HG02642 (cell line): ENCODE measurements around the gene UBAP2L.

Experiments used
- ATAC-seq: cut with Tn5 transposase; IDR thresholded peaks from one replicate; pipeline ENCODE4 v1.9.1; 2021; ENCODE audit warnings: mild to moderate bottlenecking; ENCODE audit not compliant: unreplicated experiment, poor library complexity

UBAP2L gene

GRCh38 chr1:154220071-154220969, at the start of gene UBAP2L:
Gene UBAP2L (plus strand): TSS chr1:154220955. CDS start chr1:154225124, 4,169 bp downstream.
- ATAC-seq, result peak; percentile 94

- ATAC-seq, result no peak
Measured at GRCh38 chr1:154171223-154171583, 49.6 kb upstream of the UBAP2L start.

GRCh38 chr1:154171880-154172279, 48.9 kb upstream of the UBAP2L start:
- no peak for ATAC-seq

GRCh38 chr1:154174654-154175053, 46.1 kb upstream of the UBAP2L start:
- ATAC-seq, result no peak

GRCh38 chr1:154176337-154176736, 44.4 kb upstream of the UBAP2L start:
- ATAC-seq, result no peak

GRCh38 chr1:154178013-154178412, 42.7 kb upstream of the UBAP2L start:
- ATAC-seq, result no peak

- no peak for ATAC-seq
Measured at GRCh38 chr1:154178911-154179811, 41.6 kb upstream of the UBAP2L start.

- no peak for ATAC-seq
Measured at GRCh38 chr1:154179946-154180687, 40.6 kb upstream of the UBAP2L start.

- no peak for ATAC-seq
Measured at GRCh38 chr1:154181944-154182343, 38.8 kb upstream of the UBAP2L start.

GRCh38 chr1:154182344-154183045, 38.3 kb upstream of the UBAP2L start:
- peak; percentile 57 for ATAC-seq

GRCh38 chr1:154183046-154183915, 37.5 kb upstream of the UBAP2L start:
- peak; percentile 82 for ATAC-seq

GRCh38 chr1:154186177-154186576, 34.6 kb upstream of the UBAP2L start:
- ATAC-seq, result no peak

GRCh38 chr1:154186852-154187501, 33.8 kb upstream of the UBAP2L start:
- ATAC-seq, result no peak

- ATAC-seq, result no peak
Measured at GRCh38 chr1:154190550-154190949, 30.2 kb upstream of the UBAP2L start.

- no peak for ATAC-seq
Measured at GRCh38 chr1:154191990-154192461, 28.7 kb upstream of the UBAP2L start, which contains the start of gene TPM3. Gene TPM3 (minus strand): TSS chr1:154192100. CDS start chr1:154192018, 82 bp downstream.

- no peak for ATAC-seq
Measured at GRCh38 chr1:154192476-154192875, 28.3 kb upstream of the UBAP2L start.

- ATAC-seq, result no peak
Measured at GRCh38 chr1:154193821-154194220, 26.9 kb upstream of the UBAP2L start.
